H1 (cell line): ENCODE measurements around the gene CACNA1C. TPM values are rescaled to one million over a fixed set of nuclear protein-coding genes. Genes with fewer than 3 reads are reported as not detected.

ENCODE experiments used
- GABPA ChIP-seq: IDR thresholded peaks from 2 replicates; pipeline ENCODE4 v1.6.1; 2011; ENCODE audit warnings: mild to moderate bottlenecking, low read length, moderate library complexity, borderline replicate concordance; ENCODE audit not compliant: insufficient read depth
- SIN3A ChIP-seq, 2 experiments: IDR thresholded peaks in 1 of 2; conservative IDR thresholded peaks in 1 of 2; 2 replicates each; pipeline ENCODE4 v1.6.1; 2011 to 2012; ENCODE audit warnings: low read length in 2 of 2, improper control_type of control experiment in 1 of 2, low read depth in 1 of 2, mild to moderate bottlenecking in 1 of 2
- SIX5 ChIP-seq: IDR thresholded peaks from 2 replicates; pipeline ENCODE4 v1.6.1; 2011; ENCODE audit warnings: mild to moderate bottlenecking, low read depth, low read length
- SP1 ChIP-seq: IDR thresholded peaks from 2 replicates; pipeline ENCODE4 v1.6.1; 2011; ENCODE audit warnings: low read depth, low read length
- SP2 ChIP-seq: IDR thresholded peaks from 2 replicates; pipeline ENCODE4 v1.6.1; 2012; ENCODE audit warnings: mild to moderate bottlenecking, low read length, inconsistent platforms
- polyA plus RNA-seq, 7 experiments: library from polyadenylated mRNA; depleted of rRNA in 3 of 7; stranded (reverse) in 5 of 7; unstranded in 2 of 7; fragments of >200 nt in 5 of 7; fragments of 200-250 nt in 2 of 7; gene quantifications; 1 replicate in 5 of 7; 2 replicates in 1 of 7; 4 replicates in 1 of 7; pipeline versions ENCODE4 v1.2.1 to v1.2.3, GENCODE V29; 2011 to 2013; ENCODE audit warnings: missing spikeins in 2 of 7, mixed read lengths in 2 of 7
- total RNA-seq: library from RNA; stranded (reverse); fragmentation: NEBNext Ultra II Directional; extraction: Animal tissue kit (Norgen Biotek cat#: 25700); gene quantifications from 2 replicates; pipeline ENCODE4 v1.2.1, GENCODE V29; 2021
- TF ChIP-seq, protein P1 (sequence below), 3 experiments: IDR thresholded peaks; 1 replicate in 2 of 3; 2 replicates in 1 of 3; pipeline versions ENCODE4 v1.5.1 to v1.6.1; 2011; ENCODE audit warnings: low read length in 3 of 3, mild to moderate bottlenecking in 3 of 3, inconsistent platforms in 2 of 3, low read depth in 1 of 3, moderate library complexity in 1 of 3; ENCODE audit not compliant: insufficient read depth in 1 of 3; ENCODE audit errors: control extremely low read depth in 1 of 3

CACNA1C gene
- total and polyA plus RNA-seq, 2 of the 8 experiments (the other 6 are each of a cell fraction or from before 2014, with no cell fraction given): 1.3 TPM

DNA sequence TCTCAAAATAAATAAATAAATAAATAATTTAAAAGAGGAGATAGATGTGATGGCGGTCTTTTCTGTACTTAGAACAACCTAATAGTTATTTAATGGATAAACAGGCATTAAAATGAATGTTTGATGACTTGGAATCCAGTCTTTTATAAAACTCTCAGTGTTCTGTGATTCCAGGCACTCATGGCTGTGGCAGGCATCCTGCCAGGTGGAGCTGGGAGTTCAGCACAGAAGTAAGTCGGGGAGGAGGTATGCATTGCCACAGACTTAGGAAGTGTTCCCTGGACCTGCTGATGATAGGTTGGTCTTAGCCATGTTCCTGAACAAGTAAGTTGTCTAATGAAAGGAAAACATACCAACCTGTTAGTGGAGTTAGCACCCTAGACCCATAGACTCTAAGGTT, 126.3 kb downstream of the CACNA1C start (continued):
- TF ChIP-seq SP2 (no peak), SIX5 (no peak), SP1 (no peak), SIN3A (conservative IDR thresholded peaks at IDR 0.05 in 1 of 2, IDR thresholded peaks at IDR 0.05 in 1 of 2; ENCODE audit: low read depth in 1 of 2, low read length in 2 of 2) (no peak), GABPA (no peak)
- TF ChIP-seq, protein P1, sequence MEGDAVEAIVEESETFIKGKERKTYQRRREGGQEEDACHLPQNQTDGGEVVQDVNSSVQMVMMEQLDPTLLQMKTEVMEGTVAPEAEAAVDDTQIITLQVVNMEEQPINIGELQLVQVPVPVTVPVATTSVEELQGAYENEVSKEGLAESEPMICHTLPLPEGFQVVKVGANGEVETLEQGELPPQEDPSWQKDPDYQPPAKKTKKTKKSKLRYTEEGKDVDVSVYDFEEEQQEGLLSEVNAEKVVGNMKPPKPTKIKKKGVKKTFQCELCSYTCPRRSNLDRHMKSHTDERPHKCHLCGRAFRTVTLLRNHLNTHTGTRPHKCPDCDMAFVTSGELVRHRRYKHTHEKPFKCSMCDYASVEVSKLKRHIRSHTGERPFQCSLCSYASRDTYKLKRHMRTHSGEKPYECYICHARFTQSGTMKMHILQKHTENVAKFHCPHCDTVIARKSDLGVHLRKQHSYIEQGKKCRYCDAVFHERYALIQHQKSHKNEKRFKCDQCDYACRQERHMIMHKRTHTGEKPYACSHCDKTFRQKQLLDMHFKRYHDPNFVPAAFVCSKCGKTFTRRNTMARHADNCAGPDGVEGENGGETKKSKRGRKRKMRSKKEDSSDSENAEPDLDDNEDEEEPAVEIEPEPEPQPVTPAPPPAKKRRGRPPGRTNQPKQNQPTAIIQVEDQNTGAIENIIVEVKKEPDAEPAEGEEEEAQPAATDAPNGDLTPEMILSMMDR (IDR thresholded peaks at IDR 0.05; ENCODE audit: control extremely low read depth in 1 of 3, insufficient read depth in 1 of 3, low read depth in 1 of 3, low read length in 3 of 3): no peak
